HEK293 (cell line): ENCODE results near the gene RIPK3.

Experiments
- EGR2 ChIP-seq: fragments of 450-650 bp; formaldehyde crosslinking; IDR thresholded peaks from 2 replicates; pipeline ENCODE4 v1.5.1; 2016; ENCODE audit warnings: low read depth, missing biosample characterization, missing genetic modification characterization
- GFI1B ChIP-seq: fragments of 450-650 bp; formaldehyde crosslinking; IDR thresholded peaks from 2 replicates; pipeline ENCODE4 v1.5.1; 2016; ENCODE audit warnings: missing biosample characterization, missing genetic modification characterization
- SP2 ChIP-seq: fragments of 450-650 bp; formaldehyde crosslinking; IDR thresholded peaks from 2 replicates; pipeline ENCODE4 v1.5.1; 2016; ENCODE audit warnings: missing biosample characterization, missing genetic modification characterization
- YY1 ChIP-seq: fragments of 450-650 bp; formaldehyde crosslinking; IDR thresholded peaks from 2 replicates; pipeline ENCODE4 v1.5.1; 2018; ENCODE audit warnings: missing biosample characterization, missing genetic modification characterization
- ZNF202 ChIP-seq: fragments of 450-650 bp; formaldehyde crosslinking; IDR thresholded peaks from 2 replicates; pipeline ENCODE4 v1.5.1; 2016; ENCODE audit warnings: missing biosample characterization, missing genetic modification characterization, borderline replicate concordance
- ZNF214 ChIP-seq: fragments of 450-650 bp; formaldehyde crosslinking; IDR thresholded peaks from 2 replicates; pipeline ENCODE4 v1.5.1; 2017; ENCODE audit warnings: missing biosample characterization, mild to moderate bottlenecking, missing genetic modification characterization, borderline replicate concordance
- ZNF48 ChIP-seq: fragments of 450-650 bp; formaldehyde crosslinking; IDR thresholded peaks from 2 replicates; pipeline ENCODE4 v1.5.1; 2016; ENCODE audit warnings: missing biosample characterization, missing genetic modification characterization
- ZNF561 ChIP-seq: fragments of 450-650 bp; IDR thresholded peaks from 2 replicates; pipeline ENCODE4 v1.5.1; 2018; ENCODE audit warnings: missing biosample characterization, missing genetic modification characterization, borderline replicate concordance
- ZNF830 ChIP-seq: fragments of 450-650 bp; IDR thresholded peaks from 2 replicates; pipeline ENCODE4 v1.5.0; 2018; ENCODE audit warnings: missing biosample characterization, missing genetic modification characterization, low read depth, mild to moderate bottlenecking, moderate library complexity
- ZSCAN30 ChIP-seq: fragments of 450-650 bp; IDR thresholded peaks from 2 replicates; pipeline ENCODE4 v1.5.1; 2018; ENCODE audit warnings: missing biosample characterization, mild to moderate bottlenecking, missing genetic modification characterization, moderate library complexity
- TF ChIP-seq, protein P1 (sequence below): fragments of 450-650 bp; formaldehyde crosslinking; IDR thresholded peaks from 2 replicates; pipeline ENCODE4 v1.5.1; 2016; ENCODE audit warnings: missing biosample characterization, missing genetic modification characterization
- TF ChIP-seq, protein P2 (sequence below): fragments of 450-650 bp; formaldehyde crosslinking; IDR thresholded peaks from 2 replicates; pipeline ENCODE4 v1.5.1; 2016; ENCODE audit warnings: missing biosample characterization, missing genetic modification characterization

DNA sequence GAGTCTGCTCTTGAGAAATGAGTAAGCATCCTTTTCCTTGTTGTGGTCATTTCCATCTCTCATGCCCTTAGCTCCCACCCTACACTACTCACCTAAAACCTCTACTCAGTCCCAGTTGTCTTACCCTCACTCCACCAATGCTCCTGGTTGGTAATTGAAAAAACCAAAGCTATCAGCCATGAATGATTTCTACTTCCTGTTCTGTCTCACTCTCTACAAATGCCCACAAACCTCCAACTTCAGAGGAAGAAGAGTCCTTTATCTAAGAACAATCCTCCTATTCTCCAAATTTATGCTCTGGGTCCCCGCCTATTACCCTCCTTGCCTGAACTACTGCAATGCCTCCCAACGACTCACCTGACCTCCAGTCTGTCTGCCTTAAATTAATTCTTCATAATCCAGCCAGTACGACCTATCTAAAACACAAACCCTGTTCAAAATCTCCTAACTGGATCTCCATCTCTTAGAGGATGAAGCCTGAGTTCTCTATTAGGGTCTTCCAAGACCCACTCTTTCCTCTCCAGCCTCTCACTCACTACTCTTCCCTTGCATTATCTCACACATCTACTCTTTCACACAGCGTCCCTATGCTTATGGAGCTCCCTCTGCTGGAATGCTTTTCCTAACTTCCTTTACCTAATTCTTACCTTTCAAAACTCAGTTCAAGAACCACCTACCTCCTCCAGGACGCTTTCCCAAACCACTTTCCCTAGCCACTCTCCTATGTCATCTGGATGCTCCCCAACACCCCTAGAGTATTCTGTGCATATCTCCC, 42.4 kb downstream of the RIPK3 start:
- TF ChIP-seq ZNF830 (tag by site-specific recombination) = no peak
- no peak for TF ChIP-seq ZNF202 (tag by site-specific recombination)
- no peak for TF ChIP-seq YY1 (tag by site-specific recombination)
- no peak for TF ChIP-seq ZNF561 (tag by site-specific recombination)
- TF ChIP-seq ZNF214 (tag by site-specific recombination) = no peak
- TF ChIP-seq, protein P1, sequence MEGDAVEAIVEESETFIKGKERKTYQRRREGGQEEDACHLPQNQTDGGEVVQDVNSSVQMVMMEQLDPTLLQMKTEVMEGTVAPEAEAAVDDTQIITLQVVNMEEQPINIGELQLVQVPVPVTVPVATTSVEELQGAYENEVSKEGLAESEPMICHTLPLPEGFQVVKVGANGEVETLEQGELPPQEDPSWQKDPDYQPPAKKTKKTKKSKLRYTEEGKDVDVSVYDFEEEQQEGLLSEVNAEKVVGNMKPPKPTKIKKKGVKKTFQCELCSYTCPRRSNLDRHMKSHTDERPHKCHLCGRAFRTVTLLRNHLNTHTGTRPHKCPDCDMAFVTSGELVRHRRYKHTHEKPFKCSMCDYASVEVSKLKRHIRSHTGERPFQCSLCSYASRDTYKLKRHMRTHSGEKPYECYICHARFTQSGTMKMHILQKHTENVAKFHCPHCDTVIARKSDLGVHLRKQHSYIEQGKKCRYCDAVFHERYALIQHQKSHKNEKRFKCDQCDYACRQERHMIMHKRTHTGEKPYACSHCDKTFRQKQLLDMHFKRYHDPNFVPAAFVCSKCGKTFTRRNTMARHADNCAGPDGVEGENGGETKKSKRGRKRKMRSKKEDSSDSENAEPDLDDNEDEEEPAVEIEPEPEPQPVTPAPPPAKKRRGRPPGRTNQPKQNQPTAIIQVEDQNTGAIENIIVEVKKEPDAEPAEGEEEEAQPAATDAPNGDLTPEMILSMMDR = peak; percentile 77
- TF ChIP-seq EGR2 = no peak
- no peak for TF ChIP-seq SP2 (tag by site-specific recombination)
- no peak for TF ChIP-seq GFI1B (tag by site-specific recombination)
- TF ChIP-seq ZSCAN30 (tag by site-specific recombination) = no peak
- no peak for TF ChIP-seq ZNF48 (tag by site-specific recombination)
- TF ChIP-seq, protein P2, sequence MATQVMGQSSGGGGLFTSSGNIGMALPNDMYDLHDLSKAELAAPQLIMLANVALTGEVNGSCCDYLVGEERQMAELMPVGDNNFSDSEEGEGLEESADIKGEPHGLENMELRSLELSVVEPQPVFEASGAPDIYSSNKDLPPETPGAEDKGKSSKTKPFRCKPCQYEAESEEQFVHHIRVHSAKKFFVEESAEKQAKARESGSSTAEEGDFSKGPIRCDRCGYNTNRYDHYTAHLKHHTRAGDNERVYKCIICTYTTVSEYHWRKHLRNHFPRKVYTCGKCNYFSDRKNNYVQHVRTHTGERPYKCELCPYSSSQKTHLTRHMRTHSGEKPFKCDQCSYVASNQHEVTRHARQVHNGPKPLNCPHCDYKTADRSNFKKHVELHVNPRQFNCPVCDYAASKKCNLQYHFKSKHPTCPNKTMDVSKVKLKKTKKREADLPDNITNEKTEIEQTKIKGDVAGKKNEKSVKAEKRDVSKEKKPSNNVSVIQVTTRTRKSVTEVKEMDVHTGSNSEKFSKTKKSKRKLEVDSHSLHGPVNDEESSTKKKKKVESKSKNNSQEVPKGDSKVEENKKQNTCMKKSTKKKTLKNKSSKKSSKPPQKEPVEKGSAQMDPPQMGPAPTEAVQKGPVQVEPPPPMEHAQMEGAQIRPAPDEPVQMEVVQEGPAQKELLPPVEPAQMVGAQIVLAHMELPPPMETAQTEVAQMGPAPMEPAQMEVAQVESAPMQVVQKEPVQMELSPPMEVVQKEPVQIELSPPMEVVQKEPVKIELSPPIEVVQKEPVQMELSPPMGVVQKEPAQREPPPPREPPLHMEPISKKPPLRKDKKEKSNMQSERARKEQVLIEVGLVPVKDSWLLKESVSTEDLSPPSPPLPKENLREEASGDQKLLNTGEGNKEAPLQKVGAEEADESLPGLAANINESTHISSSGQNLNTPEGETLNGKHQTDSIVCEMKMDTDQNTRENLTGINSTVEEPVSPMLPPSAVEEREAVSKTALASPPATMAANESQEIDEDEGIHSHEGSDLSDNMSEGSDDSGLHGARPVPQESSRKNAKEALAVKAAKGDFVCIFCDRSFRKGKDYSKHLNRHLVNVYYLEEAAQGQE = no peak
